ENCODE data around the gene EXPH5. TPM values are rescaled to one million over a fixed set of nuclear protein-coding genes. Genes with fewer than 3 reads are reported as not detected.

The EXPH5 gene
- total and polyA plus RNA-seq, 9 of the 15 experiments (the other 6 are each of a cell fraction or from before 2014, with no cell fraction given), result 1.3 to 8.5 (median 4.8) TPM

DNA sequence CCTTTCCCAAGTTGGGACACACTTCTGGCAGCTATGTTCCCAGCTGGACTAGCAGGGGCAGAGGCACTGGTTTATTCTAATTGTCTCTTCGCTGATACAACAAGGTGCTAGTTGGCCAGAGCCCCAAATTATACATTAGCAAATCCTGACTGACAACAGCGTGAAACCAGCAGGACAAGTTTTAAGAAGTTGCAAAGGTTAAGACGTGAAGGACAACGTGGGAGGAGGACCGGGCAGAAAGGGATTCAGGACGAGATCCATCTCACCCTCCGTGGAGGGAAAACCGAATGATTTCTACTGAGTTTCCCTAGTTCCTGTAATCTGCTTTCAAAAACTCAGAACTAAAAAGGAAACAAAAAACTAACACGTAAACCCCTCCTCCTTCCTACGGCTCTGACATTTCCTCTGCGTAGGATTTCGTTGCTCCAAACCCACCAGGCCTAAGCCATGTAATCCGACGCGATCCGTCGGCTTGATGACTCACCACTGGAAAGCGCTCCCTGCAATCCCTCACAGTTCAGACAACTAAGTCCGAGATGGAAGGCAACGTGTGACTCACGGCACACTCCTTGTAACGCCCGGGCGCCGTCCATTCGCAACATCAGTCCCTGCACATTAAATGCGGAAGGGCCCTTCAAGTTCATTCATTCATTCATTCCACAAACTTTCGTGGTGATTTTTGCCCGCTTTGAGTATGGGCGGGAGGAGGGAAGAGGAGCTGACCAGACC is 96.1 kb downstream of the EXPH5 start (continued):
- TF ChIP-seq RBM14 (IDR thresholded peaks at IDR 0.05; ENCODE audit: borderline replicate concordance, insufficient read depth, low read depth, low read length) (no peak), ETS2 (tag; IDR thresholded peaks at IDR 0.05; ENCODE audit: borderline replicate concordance, poor library complexity, severe bottlenecking) (no peak), BACH1 (tag; IDR thresholded peaks at IDR 0.05) (0 out of 2 replicates have a peak, but pooled peaks have one; percentile 3), ZNF699 (CRISPR knock-in tag; IDR thresholded peaks at IDR 0.05; ENCODE audit: insufficient replicate concordance) (no peak), ZNF589 (CRISPR knock-in tag; IDR thresholded peaks at IDR 0.05; ENCODE audit: low read depth) (0 out of 2 replicates have a peak, but pooled peaks have one; percentile 29), ZBTB43 (CRISPR knock-in tag; IDR thresholded peaks at IDR 0.05) (no peak), NR2C2 (CRISPR knock-in tag; IDR thresholded peaks at IDR 0.05) (no peak), NR2C2 (tag; IDR thresholded peaks at IDR 0.05) (peak; percentile 60; the same call in 1 of the 2 replicates)
